Measurements from ENCODE around the gene AHSP.

DNA sequence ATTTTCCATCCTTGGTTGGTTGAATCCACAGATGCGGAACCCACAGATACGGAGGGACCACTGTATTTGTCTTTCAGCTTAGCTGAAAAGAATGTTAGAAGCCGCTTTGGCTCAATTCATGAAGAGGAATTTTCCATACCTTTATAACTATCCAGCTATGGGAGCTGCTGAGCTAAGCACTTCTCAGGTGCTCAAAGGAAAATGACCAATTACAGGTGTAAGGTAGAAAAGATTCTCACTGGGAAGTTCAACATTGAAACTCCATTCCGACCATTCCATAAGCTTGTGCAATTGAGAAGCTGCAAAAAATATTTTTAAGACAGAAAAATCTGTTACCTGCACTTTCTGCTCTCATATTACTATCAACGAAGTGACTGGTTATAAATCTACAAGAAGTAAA is 2.7 kb downstream of the AHSP start:
- TF ChIP-seq POLR2AphosphoS5 (IDR thresholded peaks at IDR 0.05; ENCODE audit: borderline replicate concordance, low read depth, low read length) (no peak), EZH2 (IDR thresholded peaks at IDR 0.05) (no peak)

Data from SK-N-MC (cell line).